MV-4-11 (cell line): Measurements from ENCODE around the gene MRPS25.

Source experiments
- DNase-seq: peaks from one replicate; lab custom pipeline; 2025; lab: John Stamatoyannopoulos, UW

The MRPS25 gene

GRCh38 chr3:15081960-15082664 is 17.0 kb upstream of the MRPS25 start:
- DNase-seq: peak; percentile 76

GRCh38 chr3:15079091-15079490 is 14.0 kb upstream of the MRPS25 start:
- no peak for DNase-seq

DNA sequence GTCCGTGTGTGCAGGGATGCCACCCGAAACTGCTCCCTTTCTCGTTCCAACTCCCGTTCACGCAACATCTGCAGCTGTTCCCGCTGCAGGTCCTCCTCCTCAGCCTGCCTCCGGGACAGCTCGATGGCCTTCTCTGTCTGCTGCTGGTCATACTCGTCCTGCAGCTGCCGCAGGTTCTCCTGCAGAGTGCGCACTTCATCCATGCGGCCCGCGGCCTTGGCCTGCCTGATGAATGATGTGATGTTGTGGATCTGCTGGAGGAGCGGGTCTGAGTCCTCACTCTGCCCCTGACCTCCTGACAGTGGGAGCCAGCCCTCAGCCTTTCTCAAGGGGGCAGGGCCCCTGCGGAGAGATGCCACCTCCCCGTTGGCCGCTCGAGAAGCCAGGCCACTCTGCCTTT is 9.4 kb upstream of the MRPS25 start:
- no peak for DNase-seq

DNA sequence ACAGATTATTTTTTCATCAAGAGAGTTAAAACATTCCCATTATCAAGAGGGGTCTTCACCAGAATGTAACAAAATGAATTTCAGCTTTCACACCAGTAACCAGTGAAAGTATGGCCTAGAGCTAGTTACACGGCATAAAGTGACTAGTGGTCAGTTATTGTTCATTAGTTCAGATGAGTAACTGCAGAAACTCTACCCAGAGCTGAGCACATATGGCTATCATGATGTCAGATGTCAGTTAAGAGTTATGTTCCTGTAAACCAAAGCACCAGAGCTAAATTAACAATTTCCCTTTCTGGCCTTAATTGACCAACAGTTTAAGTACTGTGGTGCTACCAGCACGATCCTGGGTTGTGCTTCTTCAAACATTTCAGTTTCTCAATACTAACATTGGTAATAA is 6.6 kb upstream of the MRPS25 start:
- DNase-seq: peak; percentile 34

GRCh38 chr3:15069441-15069840 is 4.3 kb upstream of the MRPS25 start:
- DNase-seq: no peak

GRCh38 chr3:15066467-15066866 is 1.4 kb upstream of the MRPS25 start:
- no peak for DNase-seq

DNA sequence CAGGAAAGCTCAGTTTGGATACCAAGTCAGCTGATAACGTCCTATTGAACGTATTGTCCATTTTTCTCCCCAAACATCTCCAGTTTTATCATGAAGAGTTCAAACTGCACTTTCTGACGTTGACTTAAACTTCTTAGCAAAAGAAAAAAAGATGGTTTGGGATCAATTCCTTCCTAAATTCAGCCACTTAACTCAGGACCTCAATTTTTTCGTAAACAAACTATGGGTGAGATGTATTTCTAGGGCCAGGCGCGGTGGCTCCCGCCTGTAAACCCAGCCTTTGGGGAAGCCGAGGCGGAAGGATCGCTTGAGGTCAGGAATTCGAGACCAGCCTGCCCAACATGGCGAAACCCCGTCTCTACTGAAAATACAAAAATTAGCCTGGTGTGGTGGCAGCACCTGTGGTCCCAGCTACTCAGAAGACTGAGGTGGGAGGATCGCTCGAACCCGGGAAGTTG is 464 bp upstream of the MRPS25 start:
- DNase-seq: no peak

DNA sequence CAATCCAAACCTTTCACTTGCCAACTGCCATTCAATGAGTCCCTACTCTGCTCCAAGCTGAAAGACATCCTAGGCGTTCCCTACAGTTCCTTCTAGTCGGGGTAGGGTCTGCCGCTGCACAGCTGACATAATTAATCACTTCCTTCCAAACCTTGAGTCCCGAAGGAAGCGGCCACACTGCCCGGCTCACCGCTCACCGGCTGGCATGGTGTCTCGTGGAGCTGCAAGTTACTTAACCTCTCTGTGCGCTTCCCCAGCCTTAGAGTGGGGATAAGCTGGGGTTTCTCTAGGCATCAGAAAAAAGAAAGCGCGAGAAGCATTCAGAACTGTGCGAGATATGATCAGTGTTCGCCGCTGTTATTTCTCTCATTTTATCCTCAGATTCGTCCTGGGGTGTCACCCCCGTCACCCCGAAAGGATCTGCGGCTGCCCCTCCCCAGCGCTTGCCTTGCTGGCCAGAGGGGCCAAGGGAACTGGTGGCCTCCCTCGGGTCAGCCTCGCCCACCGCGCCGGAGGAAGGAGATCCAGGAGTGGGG is 748 bp downstream of the MRPS25 start:
- DNase-seq: peak; percentile 37

DNA sequence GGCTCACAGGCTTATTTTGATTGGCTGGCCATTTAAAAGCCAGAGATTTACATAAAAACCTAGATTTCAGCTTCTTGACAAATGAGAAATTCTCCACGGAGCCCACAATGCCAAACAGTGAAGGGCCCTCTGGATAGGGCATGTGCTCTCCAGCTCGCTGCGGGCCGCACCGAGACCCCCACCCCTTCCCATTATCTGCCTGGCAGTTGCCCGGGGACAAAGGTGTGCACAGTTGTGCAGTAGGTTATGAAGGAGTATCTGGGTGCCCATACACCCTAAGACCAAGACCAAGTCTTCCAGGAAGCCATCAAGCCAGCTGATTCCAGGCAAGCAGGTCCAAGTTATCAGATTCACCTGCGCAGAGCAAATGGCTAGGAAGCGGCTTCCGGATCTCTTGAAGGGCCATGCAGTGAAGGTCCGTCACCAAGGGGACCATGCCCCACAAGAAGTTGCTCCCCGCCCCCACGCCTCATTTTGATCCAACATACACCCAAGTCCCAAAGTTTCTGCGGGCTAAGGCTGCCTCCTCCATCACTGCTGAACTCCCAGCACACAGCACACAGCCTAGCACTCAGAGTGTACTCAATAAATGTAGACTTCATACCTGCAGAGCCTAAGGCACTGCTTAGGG is 1.3 kb downstream of the MRPS25 start:
- no peak for DNase-seq

DNA sequence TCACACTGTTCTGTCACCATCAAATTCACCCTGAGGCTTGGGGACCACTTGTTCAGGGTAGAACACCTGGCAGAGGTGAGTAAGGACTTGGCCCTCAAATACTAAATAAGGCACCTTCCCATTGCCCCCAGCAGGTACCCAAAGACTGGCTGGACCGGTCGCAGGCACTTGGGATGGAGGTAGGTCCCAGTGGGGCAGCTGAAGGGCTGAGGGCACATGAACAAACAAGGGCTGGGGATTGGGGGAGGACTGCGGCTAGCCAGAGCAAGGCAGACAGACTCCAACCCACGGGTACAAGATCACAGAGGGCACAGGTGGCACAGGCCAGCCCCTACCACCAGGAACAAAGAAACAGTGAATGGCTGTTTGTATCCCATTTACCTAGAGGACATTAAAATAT is 1.9 kb downstream of the MRPS25 start:
- no peak for DNase-seq

- DNase-seq: no peak
Observed at GRCh38 chr3:15060029-15060428, 5.1 kb downstream of the MRPS25 start.

GRCh38 chr3:15056676-15057404 is 8.3 kb downstream of the MRPS25 start:
- DNase-seq: no peak

DNA sequence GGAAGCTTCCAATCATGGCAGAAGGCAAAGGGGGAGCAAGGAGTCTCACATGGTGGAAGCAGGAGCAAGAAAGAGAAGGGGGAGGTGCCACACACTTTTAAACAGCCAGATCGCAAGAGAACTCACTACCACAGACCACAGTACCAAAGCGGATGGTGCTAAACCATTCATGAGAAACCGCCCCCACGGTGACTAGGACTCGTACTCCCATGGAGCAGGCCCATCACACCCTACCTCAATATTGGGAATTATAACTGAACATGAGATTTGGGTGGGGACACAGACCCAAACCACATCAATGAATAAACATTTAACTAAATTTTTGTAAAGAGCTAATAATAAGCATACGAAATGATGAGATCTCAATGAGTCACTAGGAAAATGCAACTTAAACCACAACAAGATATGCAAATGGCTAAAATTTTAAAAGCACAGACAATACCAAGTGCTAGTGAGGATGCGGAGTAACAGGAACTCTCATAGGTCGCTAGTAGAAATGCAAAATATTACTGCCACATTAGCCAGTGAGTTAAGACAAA is 10.0 kb downstream of the MRPS25 start:
- DNase-seq: peak; percentile 12

DNA sequence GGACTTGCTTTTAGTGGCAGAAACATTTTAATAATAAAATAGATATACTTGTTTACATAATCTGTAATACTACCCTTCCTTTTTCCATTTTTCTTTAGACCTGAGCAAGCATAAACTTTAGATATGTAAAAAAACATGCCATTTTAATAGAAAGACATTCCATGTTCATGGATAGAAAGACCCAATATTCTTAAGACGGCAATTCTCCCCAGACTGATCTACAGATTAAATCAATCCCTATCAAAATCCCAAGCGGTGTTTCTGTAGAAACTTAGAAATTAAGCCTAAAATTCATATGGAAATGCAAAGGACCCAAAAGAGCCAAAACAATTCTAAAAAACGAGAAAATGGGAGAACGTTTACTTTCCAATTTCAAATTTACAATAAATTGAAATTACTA is 11.6 kb downstream of the MRPS25 start:
- no peak for DNase-seq

DNA sequence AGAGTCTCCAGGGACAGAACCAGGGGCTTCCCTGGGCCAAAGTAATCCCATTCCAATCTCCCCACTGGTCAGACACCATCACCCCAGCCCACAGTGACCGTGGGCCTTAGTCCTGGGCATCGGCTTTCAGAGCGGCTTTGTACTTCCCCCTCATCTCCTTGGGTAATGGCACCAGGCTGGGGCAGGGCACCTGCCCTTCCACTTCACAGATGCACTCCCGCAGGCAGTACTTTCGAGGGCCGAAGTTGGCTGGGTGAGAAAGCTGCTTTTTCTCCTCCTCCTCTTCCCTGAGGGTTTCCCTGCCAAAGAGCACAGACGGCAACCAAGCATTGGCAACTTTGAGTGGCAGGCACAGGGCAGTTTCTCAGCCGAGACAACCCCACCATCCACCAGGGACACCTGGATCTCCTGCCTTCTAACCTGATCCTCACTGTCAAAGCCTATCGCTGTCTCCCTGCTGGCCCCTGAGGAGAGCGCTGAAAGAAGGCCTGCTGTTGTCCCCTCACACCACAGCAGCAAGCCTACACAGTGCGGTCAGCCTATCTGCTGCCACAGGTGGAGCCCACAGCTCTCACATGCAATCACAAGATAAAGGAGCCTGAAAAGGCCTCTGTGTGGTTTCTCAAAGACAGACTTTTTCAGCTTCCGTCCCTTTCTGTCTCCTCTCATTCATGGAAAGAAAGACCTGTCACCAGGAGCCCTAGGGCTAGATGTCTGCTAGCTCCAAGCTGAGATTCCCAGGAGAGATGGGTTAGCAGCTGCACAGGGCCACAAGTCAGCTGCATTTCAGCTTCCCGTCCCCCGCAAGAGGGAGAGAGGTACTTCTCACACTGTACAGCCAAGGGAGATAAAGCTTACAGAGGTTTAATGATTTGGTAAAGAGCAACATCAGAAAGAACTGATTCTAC is 12.5 kb downstream of the MRPS25 start:
- DNase-seq: no peak

DNA sequence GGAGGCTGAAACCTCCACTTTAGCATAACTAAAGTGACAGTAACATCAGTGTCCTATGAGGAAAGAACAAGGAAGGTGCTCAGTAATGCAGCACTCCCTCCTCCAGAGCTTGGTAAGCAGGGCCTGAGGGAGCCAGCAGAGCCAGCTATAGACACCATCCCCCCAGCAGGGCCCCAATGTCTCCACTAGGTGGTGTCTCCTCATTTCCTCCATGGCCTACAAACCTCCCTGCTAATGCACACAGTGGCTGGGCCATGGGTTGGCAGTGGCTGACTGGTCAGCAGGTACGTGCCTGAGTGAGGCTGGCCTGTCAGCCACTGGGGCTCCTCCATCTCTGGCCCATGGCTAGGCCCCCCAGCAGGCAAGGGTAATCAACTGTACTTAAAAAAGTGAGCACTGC is 13.6 kb downstream of the MRPS25 start:
- peak; percentile 44 for DNase-seq

GRCh38 chr3:15050405-15051092 is 14.6 kb downstream of the MRPS25 start:
- DNase-seq: peak; percentile 21

DNA sequence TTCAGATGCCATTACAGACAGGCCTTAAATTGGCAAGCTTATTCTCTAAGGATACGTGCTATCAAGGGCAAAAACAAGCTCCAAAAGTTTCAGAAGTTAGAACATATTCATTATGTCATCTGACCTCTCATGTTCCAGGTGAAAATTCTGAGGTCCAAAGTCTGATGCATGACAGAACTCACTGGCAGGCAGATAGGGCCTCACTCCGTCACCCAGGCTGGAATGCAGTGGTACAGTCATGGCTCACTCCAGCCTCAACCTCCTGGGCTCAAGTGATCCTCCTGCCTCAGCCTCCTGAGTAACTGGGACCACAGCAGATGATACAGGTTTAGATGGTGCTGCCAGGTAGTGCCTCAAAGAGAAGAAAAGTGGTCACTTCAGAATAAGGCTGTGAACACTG is 15.5 kb downstream of the MRPS25 start:
- no peak for DNase-seq

GRCh38 chr3:15045667-15046066 is 19.4 kb downstream of the MRPS25 start:
- DNase-seq: no peak

GRCh38 chr3:15044326-15044725 is 20.8 kb downstream of the MRPS25 start:
- DNase-seq: no peak
